CD14-positive monocyte (primary cell): ENCODE data around the gene ANKRD52. TPM values are rescaled to one million over a fixed set of nuclear protein-coding genes. Genes with fewer than 3 reads are reported as not detected.
A peak's percentile ranks its signal among the peaks of the same experiment; 100 is the strongest.

Experiments
- DNase-seq, 3 donors: peaks; one replicate each; pipeline ENCODE4 v3.0.0-alpha.2; 2011 to 2022
- H2AFZ ChIP-seq: 2 replicates; pipeline ENCODE4 v1.6.0; 2012; ENCODE audit warnings: mild to moderate bottlenecking, low read depth, low read length, inconsistent platforms; ENCODE audit not compliant: insufficient read depth, poor library complexity, severe bottlenecking
- H3K27ac ChIP-seq, 2 donors: 1 replicate in 1 of 2; 2 replicates in 1 of 2; pipeline ENCODE4 v1.5.1; 2012 to 2013; ENCODE audit warnings: low read length in 2 of 2, control low read depth in 1 of 2, inconsistent platforms in 1 of 2, low read depth in 1 of 2, mild to moderate bottlenecking in 1 of 2
- H3K27me3 ChIP-seq, 2 donors: one replicate each; pipeline versions ENCODE4 v1.6.0 to v1.6.1; 2011 to 2013; ENCODE audit warnings: low read length in 2 of 2; ENCODE audit not compliant: control insufficient read depth in 2 of 2, insufficient read depth in 2 of 2
- H3K36me3 ChIP-seq, 2 donors: replicated peaks in 1 of 2; 1 replicate in 1 of 2; 2 replicates in 1 of 2; pipeline versions ENCODE4 v1.5.1 to v1.6.1; 2012 to 2013; ENCODE audit warnings: low read length in 2 of 2, control low read depth in 1 of 2, inconsistent platforms in 1 of 2, mild to moderate bottlenecking in 1 of 2; ENCODE audit not compliant: insufficient read depth in 2 of 2, control insufficient read depth in 1 of 2
- H3K4me1 ChIP-seq, 2 donors: 1 replicate in 1 of 2; 2 replicates in 1 of 2; pipeline versions ENCODE4 v1.5.1 to v1.6.1; 2012 to 2013; ENCODE audit warnings: low read length in 2 of 2, control low read depth in 1 of 2, inconsistent platforms in 1 of 2, mild to moderate bottlenecking in 1 of 2, moderate library complexity in 1 of 2; ENCODE audit not compliant: insufficient read depth in 2 of 2, control insufficient read depth in 1 of 2
- H3K4me2 ChIP-seq: replicated peaks from 2 replicates; pipeline ENCODE3; 2012; ENCODE audit warnings: low read length, moderate library complexity, mild to moderate bottlenecking; ENCODE audit not compliant: poor library complexity, severe bottlenecking; ENCODE audit errors: extremely low read depth
- H3K4me3 ChIP-seq, 3 experiments: fragments of 200-600 bp in 1 of 3; sonication (generic) in 1 of 3; replicated peaks in 1 of 3; 1 replicate in 2 of 3; 2 replicates in 1 of 3; pipeline ENCODE4 v1.5.1; 2011 to 2013; ENCODE audit warnings: low read length in 3 of 3, mild to moderate bottlenecking in 3 of 3, control low read depth in 2 of 3, low read depth in 2 of 3, inconsistent platforms in 1 of 3, moderate library complexity in 1 of 3
- H3K79me2 ChIP-seq: 2 replicates; pipeline ENCODE4 v1.6.0; 2012; ENCODE audit warnings: mild to moderate bottlenecking, control low read depth, inconsistent platforms, low read length, moderate library complexity; ENCODE audit not compliant: insufficient read depth
- H3K9ac ChIP-seq: 2 replicates; pipeline ENCODE4 v1.6.0; 2017; ENCODE audit warnings: low read length, mild to moderate bottlenecking; ENCODE audit not compliant: insufficient read depth, poor library complexity, severe bottlenecking
- H3K9me3 ChIP-seq, 2 donors: replicated peaks in 1 of 2; 1 replicate in 1 of 2; 2 replicates in 1 of 2; pipeline versions ENCODE4 v1.5.1 to v1.6.1; 2012 to 2013; ENCODE audit warnings: low read length in 2 of 2, control low read depth in 1 of 2; ENCODE audit not compliant: control insufficient read depth in 1 of 2, insufficient read depth in 1 of 2
- H4K20me1 ChIP-seq: 2 replicates; pipeline ENCODE4 v1.6.0; 2012; ENCODE audit warnings: mild to moderate bottlenecking, low read length, control low read depth, moderate library complexity; ENCODE audit not compliant: insufficient read depth
- H3K27ac Mint-ChIP-seq, 7 donors: one replicate each; pipeline ENCODE4 v1.8.0; 2020; ENCODE audit warnings: mild to moderate bottlenecking in 7 of 7, mixed read lengths in 7 of 7, moderate library complexity in 6 of 7, inconsistent platforms in 2 of 7
- H3K27me3 Mint-ChIP-seq, 3 donors: one replicate each; pipeline ENCODE4 v1.8.0; 2021 to 2022; ENCODE audit warnings: low read depth in 3 of 3, mild to moderate bottlenecking in 3 of 3, mixed read lengths in 3 of 3, moderate library complexity in 3 of 3, inconsistent platforms in 1 of 3
- H3K36me3 Mint-ChIP-seq, 2 donors: one replicate each; pipeline ENCODE4 v1.8.0; 2020; ENCODE audit warnings: mixed read lengths in 2 of 2, inconsistent platforms in 1 of 2, mild to moderate bottlenecking in 1 of 2
- H3K4me1 Mint-ChIP-seq: one replicate; pipeline ENCODE4 v1.8.0; 2020; ENCODE audit warnings: mild to moderate bottlenecking, mixed read lengths
- H3K4me3 Mint-ChIP-seq, 2 donors: one replicate each; pipeline ENCODE4 v1.8.0; 2020; ENCODE audit warnings: mild to moderate bottlenecking in 2 of 2, mixed read lengths in 2 of 2, moderate library complexity in 1 of 2
- H3K9me3 Mint-ChIP-seq, 7 donors: one replicate each; pipeline ENCODE4 v1.8.0; 2020 to 2022; ENCODE audit warnings: mixed read lengths in 7 of 7, mild to moderate bottlenecking in 6 of 7, moderate library complexity in 6 of 7, inconsistent platforms in 2 of 7
- WGBS: methylation state at CpG from one replicate; pipeline ENCODE4 v1.1.5; 2013; ENCODE audit warnings: missing lambda C conversion rate; ENCODE audit not compliant: insufficient coverage; 5-methylcytosine and 5-hydroxymethylcytosine counted together
- intact Hi-C, 2 donors: fragments of 100-400 bp; cut with micrococcal nuclease; formaldehyde crosslinking; loops; one replicate each; pipeline versions ENCODE4 v1.15.0 to v1.15.1; 2023
- polyA plus RNA-seq, 3 donors: library from polyadenylated mRNA; depleted of rRNA in 1 of 3; unstranded in 2 of 3; stranded (reverse) in 1 of 3; fragments of 300-500 nt in 2 of 3; fragments of >200 nt in 1 of 3; fragmentation: Illumina TruSeq in 2 of 3; gene quantifications; 1 replicate in 2 of 3; 2 replicates in 1 of 3; pipeline ENCODE4 v1.2.3, GENCODE V29; 2012 to 2021
- TF ChIP-seq, protein P1 (sequence below): fragments of 200-600 bp; IDR thresholded peaks from one replicate; pipeline ENCODE4 v1.8.0; 2022; ENCODE audit warnings: antibody characterized with exemption, mild to moderate bottlenecking

Gene ANKRD52
- polyA plus RNA-seq, 3 donors: 1.5 to 12.4 (median 2.4) TPM

DNA sequence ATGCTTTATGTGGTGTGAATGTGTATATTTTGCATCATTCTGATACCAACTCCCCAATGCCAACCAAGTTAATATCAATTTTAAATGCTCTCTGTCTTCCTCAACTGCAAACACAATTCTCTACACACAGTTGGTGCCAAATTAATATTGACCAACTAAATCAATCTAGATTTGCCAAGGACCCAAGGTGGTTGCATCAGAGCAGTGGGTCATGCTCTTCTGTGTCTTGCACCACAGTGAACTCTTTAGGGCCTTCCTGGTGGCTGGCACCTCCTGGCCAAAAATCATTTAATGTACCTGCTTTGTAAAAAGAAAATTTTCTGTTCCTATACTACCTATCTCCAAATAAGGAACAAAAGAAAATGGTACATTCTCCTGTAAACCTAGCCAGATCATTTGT lies 22.7 kb upstream of the ANKRD52 start:
- TF ChIP-seq, protein P1, sequence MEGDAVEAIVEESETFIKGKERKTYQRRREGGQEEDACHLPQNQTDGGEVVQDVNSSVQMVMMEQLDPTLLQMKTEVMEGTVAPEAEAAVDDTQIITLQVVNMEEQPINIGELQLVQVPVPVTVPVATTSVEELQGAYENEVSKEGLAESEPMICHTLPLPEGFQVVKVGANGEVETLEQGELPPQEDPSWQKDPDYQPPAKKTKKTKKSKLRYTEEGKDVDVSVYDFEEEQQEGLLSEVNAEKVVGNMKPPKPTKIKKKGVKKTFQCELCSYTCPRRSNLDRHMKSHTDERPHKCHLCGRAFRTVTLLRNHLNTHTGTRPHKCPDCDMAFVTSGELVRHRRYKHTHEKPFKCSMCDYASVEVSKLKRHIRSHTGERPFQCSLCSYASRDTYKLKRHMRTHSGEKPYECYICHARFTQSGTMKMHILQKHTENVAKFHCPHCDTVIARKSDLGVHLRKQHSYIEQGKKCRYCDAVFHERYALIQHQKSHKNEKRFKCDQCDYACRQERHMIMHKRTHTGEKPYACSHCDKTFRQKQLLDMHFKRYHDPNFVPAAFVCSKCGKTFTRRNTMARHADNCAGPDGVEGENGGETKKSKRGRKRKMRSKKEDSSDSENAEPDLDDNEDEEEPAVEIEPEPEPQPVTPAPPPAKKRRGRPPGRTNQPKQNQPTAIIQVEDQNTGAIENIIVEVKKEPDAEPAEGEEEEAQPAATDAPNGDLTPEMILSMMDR: no peak
- H3K27ac Mint-ChIP-seq: peak overlapping the region in 1 of 7 donors; percentile 18
- H3K36me3 Mint-ChIP-seq: peaks cover 66 to 95% of the 10 kb centered on the region in 2 donors
- H3K79me2 ChIP-seq: no peaks in the 10 kb centered on the region
- peaks cover 0 to 2% (median 0%) of the 10 kb centered on the region in 3 donors for H3K27me3 Mint-ChIP-seq
- no peak for DNase-seq
- H3K4me3 Mint-ChIP-seq: no peak overlapping the region
- H3K4me1 Mint-ChIP-seq: no peaks in the 10 kb centered on the region
- no peaks in the 10 kb centered on the region for H3K4me1 ChIP-seq
- no peak overlapping the region for H3K4me2 ChIP-seq
- H3K9ac ChIP-seq: no peak overlapping the region
- H2AFZ ChIP-seq: no peak overlapping the region
- intact Hi-C loops: no loop called here
- no peaks in the 10 kb centered on the region for H3K9me3 ChIP-seq
- peak overlapping the region in 1 of 2 donors; percentile 2 for H3K27ac ChIP-seq
- H3K27me3 ChIP-seq: no peaks in the 10 kb centered on the region
- H3K36me3 ChIP-seq: peaks cover 78 to 97% of the 10 kb centered on the region in 2 donors
- no peak overlapping the region for H3K4me3 ChIP-seq
- peaks cover 0 to 4% (median 0%) of the 10 kb centered on the region in 7 donors for H3K9me3 Mint-ChIP-seq
- H4K20me1 ChIP-seq: no peaks in the 10 kb centered on the region

DNA sequence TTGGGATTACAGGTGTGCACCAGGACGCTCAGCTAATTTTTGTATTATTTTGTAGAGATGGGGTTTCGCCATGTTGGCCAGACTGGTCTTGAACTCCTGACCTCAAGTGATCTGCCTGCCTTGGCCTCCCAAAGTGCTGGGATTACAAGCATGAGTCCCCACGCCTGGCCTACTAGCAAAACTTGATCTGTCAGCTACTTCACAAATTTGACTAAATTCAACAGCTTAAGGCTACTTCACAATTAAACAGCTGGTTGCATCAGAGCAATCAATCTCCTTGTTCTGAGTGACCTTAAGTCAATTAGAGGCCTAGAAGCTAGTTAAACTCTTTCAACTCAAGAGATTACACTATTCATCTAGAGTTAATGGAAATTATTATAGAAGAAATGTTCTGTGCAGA lies 20.7 kb upstream of the ANKRD52 start:
- no peaks in the 10 kb centered on the region for H3K4me1 ChIP-seq
- no peak overlapping the region for H3K4me3 Mint-ChIP-seq

More for the DNA sequence above, 20.7 kb upstream of the ANKRD52 start:
- H3K9me3 ChIP-seq: no peaks in the 10 kb centered on the region
- H3K27me3 ChIP-seq: no peaks in the 10 kb centered on the region
- H2AFZ ChIP-seq: no peak overlapping the region
- DNase-seq: no peak
- H4K20me1 ChIP-seq: no peaks in the 10 kb centered on the region
- TF ChIP-seq, protein P1: no peak
- Mint-ChIP-seq H3K9me3 (peaks cover 0 to 4% (median 0%) of the 10 kb centered on the region in 7 donors), H3K4me1 (no peaks in the 10 kb centered on the region), H3K36me3 (peaks cover 76 to 96% of the 10 kb centered on the region in 2 donors), H3K27me3 (peaks cover 0 to 4% (median 0%) of the 10 kb centered on the region in 3 donors), H3K27ac (no peak overlapping the region)
- intact Hi-C loops: no loop called here
- H3K27ac ChIP-seq: no peak overlapping the region
- WGBS: 100% methylated on average over 3 of the region's 3 CpGs
- no peak overlapping the region for H3K4me2 ChIP-seq
- H3K36me3 ChIP-seq: peaks cover 83 to 97% of the 10 kb centered on the region in 2 donors
- no peaks in the 10 kb centered on the region for H3K79me2 ChIP-seq
- H3K4me3 ChIP-seq: no peak overlapping the region
- H3K9ac ChIP-seq: no peak overlapping the region
